HepG2 (cell line): Measurements from ENCODE around the gene NFATC3. TPM values are rescaled to one million over a fixed set of nuclear protein-coding genes. Genes with fewer than 3 reads are reported as not detected.
A peak's percentile ranks its signal among the peaks of the same experiment; 100 is the strongest.

ENCODE experiments used
- ARID4A ChIP-seq: sonication (generic); formaldehyde crosslinking; IDR thresholded peaks from 2 replicates; pipeline ENCODE4 v1.5.0; 2020; ENCODE audit warnings: mild to moderate bottlenecking, missing genetic modification reagents, borderline replicate concordance
- ARNT ChIP-seq: fragments of 450-650 bp; IDR thresholded peaks from 2 replicates; pipeline ENCODE4 v1.6.1; 2017
- EEA1 ChIP-seq: sonication (generic); formaldehyde crosslinking; IDR thresholded peaks from 2 replicates; pipeline ENCODE4 v1.5.1; 2020; ENCODE audit warnings: mild to moderate bottlenecking, missing genetic modification reagents, borderline replicate concordance
- HDAC2 ChIP-seq: sonication (generic); formaldehyde crosslinking; IDR thresholded peaks from 2 replicates; pipeline ENCODE4 v1.4.0; 2020; ENCODE audit warnings: missing genetic modification reagents
- HMGA1 ChIP-seq: sonication (generic); formaldehyde crosslinking; conservative IDR thresholded peaks from 2 replicates; pipeline ENCODE4 v1.4.0; 2020; ENCODE audit warnings: missing genetic modification reagents
- HNF4G ChIP-seq, 2 experiments: sonication (generic) in 1 of 2; formaldehyde crosslinking in 1 of 2; IDR thresholded peaks; 2 replicates each; pipeline versions ENCODE4 v1.4.0 to v1.6.1; 2011 to 2020; ENCODE audit warnings: borderline replicate concordance in 2 of 2, low read depth in 2 of 2, mild to moderate bottlenecking in 2 of 2, low read length in 1 of 2, missing genetic modification reagents in 1 of 2, moderate library complexity in 1 of 2
- HNRNPK ChIP-seq: fragments of 200-400 bp; formaldehyde crosslinking; IDR thresholded peaks from 2 replicates; pipeline ENCODE4 v1.6.1; 2018; ENCODE audit warnings: low read length, low read depth, moderate library complexity, mild to moderate bottlenecking; ENCODE audit not compliant: poor library complexity, severe bottlenecking
- JUNB ChIP-seq: sonication (generic); formaldehyde crosslinking; IDR thresholded peaks from 2 replicates; pipeline ENCODE4 v1.8.0; 2022; ENCODE audit warnings: missing genetic modification reagents, mild to moderate bottlenecking, borderline replicate concordance
- KAT7 ChIP-seq: IDR thresholded peaks from 2 replicates; pipeline ENCODE4 v1.6.1; 2018; ENCODE audit warnings: borderline replicate concordance, missing compliant biosample characterization
- KMT2A ChIP-seq: sonication (generic); formaldehyde crosslinking; IDR thresholded peaks from 2 replicates; pipeline ENCODE4 v1.4.0; 2020; ENCODE audit warnings: missing genetic modification reagents
- PHF8 ChIP-seq: sonication (generic); formaldehyde crosslinking; IDR thresholded peaks from 2 replicates; pipeline ENCODE4 v1.5.0; 2020; ENCODE audit warnings: missing genetic modification reagents
- POLR2AphosphoS2 ChIP-seq: IDR thresholded peaks from 2 replicates; pipeline ENCODE4 v1.6.1; 2011; ENCODE audit warnings: low read depth, low read length, improper control_type of control experiment
- SP140L ChIP-seq: sonication (generic); formaldehyde crosslinking; IDR thresholded peaks from 2 replicates; pipeline ENCODE4 v1.4.0; 2020; ENCODE audit warnings: missing genetic modification reagents, borderline replicate concordance
- SSRP1 ChIP-seq: IDR thresholded peaks from 2 replicates; pipeline ENCODE4 v1.6.1; 2016; ENCODE audit warnings: control low read depth
- TCF7 ChIP-seq: sonication (generic); IDR thresholded peaks from 2 replicates; pipeline ENCODE4 v1.6.1; 2016; ENCODE audit warnings: antibody characterized with exemption, low read depth
- TOPORS ChIP-seq: sonication (generic); formaldehyde crosslinking; IDR thresholded peaks from 2 replicates; pipeline ENCODE4 v1.8.0; 2023; ENCODE audit warnings: mild to moderate bottlenecking, missing genetic modification reagents
- U2AF1 ChIP-seq: fragments of 200-400 bp; formaldehyde crosslinking; optimal IDR thresholded peaks from 2 replicates; pipeline ENCODE3; 2017; ENCODE audit warnings: mild to moderate bottlenecking, low read depth, low read length
- ZC3H4 ChIP-seq: sonication (generic); formaldehyde crosslinking; IDR thresholded peaks from 2 replicates; pipeline ENCODE4 v1.4.0; 2020; ENCODE audit warnings: missing genetic modification reagents, borderline replicate concordance
- ZNF232 ChIP-seq: sonication (generic); formaldehyde crosslinking; IDR thresholded peaks from 2 replicates; pipeline ENCODE4 v1.4.0; 2020; ENCODE audit warnings: missing genetic modification reagents, borderline replicate concordance
- ZNF30 ChIP-seq: sonication (generic); formaldehyde crosslinking; IDR thresholded peaks from 2 replicates; pipeline ENCODE4 v1.5.0; 2020; ENCODE audit warnings: mild to moderate bottlenecking, missing genetic modification reagents
- ZNF432 ChIP-seq: sonication (generic); formaldehyde crosslinking; IDR thresholded peaks from 2 replicates; pipeline ENCODE4 v1.5.0; 2020; ENCODE audit warnings: missing genetic modification reagents, mild to moderate bottlenecking, borderline replicate concordance
- ZNF468 ChIP-seq: sonication (generic); formaldehyde crosslinking; IDR thresholded peaks from 2 replicates; pipeline ENCODE4 v1.8.0; 2022; ENCODE audit warnings: mild to moderate bottlenecking, moderate library complexity, missing genetic modification reagents
- ZNF510 ChIP-seq: sonication (generic); formaldehyde crosslinking; IDR thresholded peaks from 2 replicates; pipeline ENCODE4 v1.4.0; 2020; ENCODE audit warnings: low read depth, mild to moderate bottlenecking, missing genetic modification reagents
- ZNF879 ChIP-seq: sonication (generic); formaldehyde crosslinking; IDR thresholded peaks from 2 replicates; pipeline ENCODE4 v1.8.1; 2023; ENCODE audit warnings: missing genetic modification reagents
- polyA plus RNA-seq, 8 experiments: library from polyadenylated mRNA; depleted of rRNA in 3 of 8; stranded (reverse) in 7 of 8; unstranded in 1 of 8; fragments of >200 nt; fragmentation: Illumina TruSeq in 4 of 8; extraction: Trizol in 4 of 8; gene quantifications; 2 replicates each; pipeline versions ENCODE4 v1.2.1 to v1.2.3, GENCODE V29; 2011 to 2016; ENCODE audit warnings: low read depth in 4 of 8, missing spikeins in 1 of 8, mixed read lengths in 1 of 8; ENCODE audit not compliant: insufficient read depth in 1 of 8
- total RNA-seq, 5 experiments: library from RNA; depleted of rRNA; stranded (reverse); fragments of >200 nt; fragmentation: Illumina TruSeq; extraction: Trizol; gene quantifications; 2 replicates each; pipeline ENCODE4 v1.2.3, GENCODE V29; 2016; ENCODE audit warnings: low read depth in 1 of 5
- TF ChIP-seq, protein P1 (sequence below): sonication (generic); formaldehyde crosslinking; IDR thresholded peaks from 2 replicates; pipeline ENCODE4 v1.4.0; 2020; ENCODE audit warnings: missing genetic modification reagents, mild to moderate bottlenecking, borderline replicate concordance
- TF ChIP-seq, protein P2 (sequence below): sonication (generic); formaldehyde crosslinking; IDR thresholded peaks from 2 replicates; pipeline ENCODE4 v1.5.0; 2020; ENCODE audit warnings: missing genetic modification reagents

The NFATC3 gene
- total and polyA plus RNA-seq, 2 of the 13 experiments (the other 11 are each of a cell fraction or from before 2014, with no cell fraction given): 52.6 to 62.7 TPM

DNA sequence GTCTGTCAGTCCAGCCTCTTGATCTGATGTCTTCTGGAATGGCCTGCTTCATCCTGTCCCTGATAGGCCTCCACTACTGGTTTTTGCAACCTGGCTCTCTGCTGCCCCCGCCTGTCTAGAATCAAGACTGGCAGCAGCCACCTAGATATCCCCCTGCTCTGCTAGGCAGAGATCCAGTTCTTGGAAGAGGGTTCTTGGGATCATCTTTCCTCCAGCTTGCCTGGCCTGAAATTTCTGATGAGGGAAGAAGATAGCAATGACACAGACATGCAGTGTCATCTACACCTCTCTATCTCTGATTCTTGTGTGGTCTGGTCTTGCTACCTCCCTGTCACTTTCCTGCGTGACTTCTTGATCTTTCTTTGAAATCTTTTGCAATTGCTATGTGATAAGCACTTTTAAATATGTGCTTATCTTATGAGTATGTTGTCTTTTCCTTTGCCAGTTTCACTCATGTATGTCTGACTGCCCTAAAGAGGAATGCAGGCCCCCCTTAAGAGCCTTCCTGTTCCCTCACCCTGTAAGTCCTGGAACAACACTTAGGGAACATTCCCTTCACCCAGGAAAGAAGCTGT is 20.3 kb upstream of the NFATC3 start (continued):
- no peak for TF ChIP-seq ZNF432
- no peak for TF ChIP-seq ZNF232 (CRISPR knock-in tag)
- no peak for TF ChIP-seq ARID4A (CRISPR knock-in tag)
- no peak for TF ChIP-seq TCF7
- no peak for TF ChIP-seq HNRNPK
- TF ChIP-seq ZNF879 (CRISPR knock-in tag): no peak
- TF ChIP-seq HNF4G (IDR thresholded peaks at IDR 0.05; ENCODE audit: borderline replicate concordance, low read depth, low read length): no peak
- TF ChIP-seq HNF4G (CRISPR knock-in tag; IDR thresholded peaks at IDR 0.05; ENCODE audit: borderline replicate concordance, low read depth): no peak
- no peak for TF ChIP-seq HMGA1 (CRISPR knock-in tag)
- TF ChIP-seq ZC3H4 (CRISPR knock-in tag): no peak
- no peak for TF ChIP-seq ZNF468 (CRISPR knock-in tag)
- TF ChIP-seq JUNB (CRISPR knock-in tag): no peak
- no peak for TF ChIP-seq HDAC2 (CRISPR knock-in tag)
- 0 out of 2 replicates have a peak, but pooled peaks have one; percentile 59 for TF ChIP-seq SSRP1 (CRISPR knock-in tag)
- no peak for TF ChIP-seq ARNT
- no peak for TF ChIP-seq ZNF510
- no peak for TF ChIP-seq SP140L
- TF ChIP-seq PHF8 (CRISPR knock-in tag): no peak
- no peak for TF ChIP-seq KMT2A (CRISPR knock-in tag)
- TF ChIP-seq, protein P1, sequence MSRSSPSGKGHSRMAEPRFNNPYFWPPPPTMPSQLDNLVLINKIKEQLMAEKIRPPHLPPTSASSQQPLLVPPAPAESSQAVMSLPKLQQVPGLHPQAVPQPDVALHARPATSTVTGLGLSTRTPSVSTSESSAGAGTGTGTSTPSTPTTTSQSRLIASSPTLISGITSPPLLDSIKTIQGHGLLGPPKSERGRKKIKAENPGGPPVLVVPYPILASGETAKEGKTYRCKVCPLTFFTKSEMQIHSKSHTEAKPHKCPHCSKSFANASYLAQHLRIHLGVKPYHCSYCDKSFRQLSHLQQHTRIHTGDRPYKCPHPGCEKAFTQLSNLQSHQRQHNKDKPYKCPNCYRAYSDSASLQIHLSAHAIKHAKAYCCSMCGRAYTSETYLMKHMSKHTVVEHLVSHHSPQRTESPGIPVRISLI: no peak
- TF ChIP-seq ZNF30 (CRISPR knock-in tag): no peak
- TF ChIP-seq EEA1 (CRISPR knock-in tag): no peak
- TF ChIP-seq TOPORS (CRISPR knock-in tag): no peak
- TF ChIP-seq U2AF1: no peak
- no peak for TF ChIP-seq POLR2AphosphoS2
- TF ChIP-seq, protein P2, sequence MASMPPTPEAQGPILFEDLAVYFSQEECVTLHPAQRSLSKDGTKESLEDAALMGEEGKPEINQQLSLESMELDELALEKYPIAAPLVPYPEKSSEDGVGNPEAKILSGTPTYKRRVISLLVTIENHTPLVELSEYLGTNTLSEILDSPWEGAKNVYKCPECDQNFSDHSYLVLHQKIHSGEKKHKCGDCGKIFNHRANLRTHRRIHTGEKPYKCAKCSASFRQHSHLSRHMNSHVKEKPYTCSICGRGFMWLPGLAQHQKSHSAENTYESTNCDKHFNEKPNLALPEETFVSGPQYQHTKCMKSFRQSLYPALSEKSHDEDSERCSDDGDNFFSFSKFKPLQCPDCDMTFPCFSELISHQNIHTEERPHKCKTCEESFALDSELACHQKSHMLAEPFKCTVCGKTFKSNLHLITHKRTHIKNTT (CRISPR knock-in tag): no peak
- no peak for TF ChIP-seq KAT7 (CRISPR knock-in tag)
